Thoracic aorta (tissue), 2 donors: Measurements from ENCODE around the gene ARHGEF6. TPM values are rescaled to one million over a fixed set of nuclear protein-coding genes. Genes with fewer than 3 reads are reported as not detected.
A peak's percentile ranks its signal among the peaks of the same experiment; 100 is the strongest.

Source experiments
- ATAC-seq: fragments of 150-250 bp; one replicate; pipeline ENCODE4 v1.8.0; 2017; ENCODE audit warnings: low read depth; ENCODE audit not compliant: insufficient number of reproducible peaks, low FRiP score
- DNase-seq: peaks from one replicate; pipeline ENCODE4 v3.0.0-alpha.2; 2020; ENCODE audit warnings: low spot score
- H3K27ac ChIP-seq, 2 donors: fragments of 200-600 bp; sonication (generic); 1 replicate in 1 of 2; 2 replicates in 1 of 2; pipeline ENCODE4 v1.5.1; 2016; ENCODE audit warnings: mild to moderate bottlenecking in 2 of 2, moderate library complexity in 2 of 2
- H3K27me3 ChIP-seq: fragments of 200-600 bp; sonication (generic); replicated peaks from 2 replicates; pipeline ENCODE4 v1.6.0; 2016; ENCODE audit warnings: mild to moderate bottlenecking; ENCODE audit not compliant: insufficient read depth
- H3K36me3 ChIP-seq: fragments of 200-600 bp; sonication (generic); one replicate; pipeline ENCODE4 v1.5.1; 2016
- H3K4me1 ChIP-seq, 2 donors: fragments of 200-600 bp; sonication (generic); 1 replicate in 1 of 2; 2 replicates in 1 of 2; pipeline versions ENCODE4 v1.5.1 to v1.6.0; 2016; ENCODE audit warnings: low read depth in 2 of 2, mild to moderate bottlenecking in 1 of 2; ENCODE audit not compliant: control insufficient read depth in 1 of 2
- H3K4me3 ChIP-seq: fragments of 200-600 bp; sonication (generic); 2 replicates; pipeline ENCODE4 v1.5.1; 2016; ENCODE audit warnings: mild to moderate bottlenecking
- H3K9me3 ChIP-seq: fragments of 200-600 bp; sonication (generic); 2 replicates; pipeline ENCODE4 v1.5.1; 2016
- CTCF ChIP-seq: fragments of 200-600 bp; sonication (generic); IDR thresholded peaks from one replicate; pipeline ENCODE4 v1.5.1; 2019; ENCODE audit warnings: antibody characterized with exemption
- total RNA-seq, 2 donors: library from RNA; depleted of rRNA; stranded (reverse); fragments of >200 nt; gene quantifications; one replicate each; pipeline versions ENCODE4 v1.1.0 to v1.2.3, GENCODE V29; 2016

The ARHGEF6 gene
- total RNA-seq = 10 to 100 TPM; 25.7 to 34.8 TPM

GRCh38 chrX:136780763-136781162, at the start of gene ARHGEF6:
TSS of gene ARHGEF6 (minus strand) at chrX:136780932. CDS start at chrX:136780882, 50 bp downstream.
- ATAC-seq (no peak), DNase-seq (no peak)
- H3K9me3 ChIP-seq = no peaks in the 10 kb centered on the region
- H3K27me3 ChIP-seq = no peaks in the 10 kb centered on the region
- TF ChIP-seq CTCF = no peak
- H3K36me3 ChIP-seq = no peaks in the 10 kb centered on the region
- H3K4me3 ChIP-seq = peak within 1 kb of the TSS; percentile 64
- H3K4me1 ChIP-seq = peaks cover 3 to 5% of the 10 kb centered on the region in 2 donors
- H3K27ac ChIP-seq = peak within 1 kb of the TSS; percentile 52 to 57

- H3K36me3 ChIP-seq = no peaks in the 10 kb centered on the region
- no peak for TF ChIP-seq CTCF
- no peaks in the 10 kb centered on the region for H3K4me1 ChIP-seq
- H3K4me3 ChIP-seq = no peak overlapping the region
- no peak overlapping the region for H3K27ac ChIP-seq
- no peaks in the 10 kb centered on the region for H3K27me3 ChIP-seq
- no peak for DNase-seq
- H3K9me3 ChIP-seq = no peaks in the 10 kb centered on the region
- no peak for ATAC-seq
These were observed 48.7 kb upstream of the ARHGEF6 start for GRCh38 chrX:136829413-136829812.

- DNase-seq = no peak
- H3K9me3 ChIP-seq = no peaks in the 10 kb centered on the region
- ATAC-seq = no peak
- H3K4me3 ChIP-seq = no peak overlapping the region
- H3K27ac ChIP-seq = no peak overlapping the region
- H3K36me3 ChIP-seq = no peaks in the 10 kb centered on the region
- TF ChIP-seq CTCF = no peak
- H3K4me1 ChIP-seq = no peaks in the 10 kb centered on the region
- H3K27me3 ChIP-seq = no peaks in the 10 kb centered on the region
These were observed 48.1 kb upstream of the ARHGEF6 start for GRCh38 chrX:136828830-136829229.

- no peaks in the 10 kb centered on the region for H3K27me3 ChIP-seq
- no peaks in the 10 kb centered on the region for H3K9me3 ChIP-seq
- DNase-seq (no peak), ATAC-seq (no peak)
- H3K27ac ChIP-seq = no peak overlapping the region
- TF ChIP-seq CTCF = no peak
- H3K36me3 ChIP-seq = no peaks in the 10 kb centered on the region
- no peak overlapping the region for H3K4me3 ChIP-seq
- H3K4me1 ChIP-seq = no peaks in the 10 kb centered on the region
These were observed 46.3 kb upstream of the ARHGEF6 start for GRCh38 chrX:136827026-136827425.

- no peaks in the 10 kb centered on the region for H3K4me1 ChIP-seq
- no peak for TF ChIP-seq CTCF
- ATAC-seq = no peak
These were observed 45.0 kb upstream of the ARHGEF6 start for GRCh38 chrX:136825771-136826170.

More at GRCh38 chrX:136825771-136826170, 45.0 kb upstream of the ARHGEF6 start:
- Histone ChIP-seq H3K4me3 (no peak overlapping the region), H3K27ac (no peak overlapping the region), H3K27me3 (no peaks in the 10 kb centered on the region), H3K36me3 (no peaks in the 10 kb centered on the region), H3K9me3 (no peaks in the 10 kb centered on the region)
- no peak for DNase-seq
